K562 (cell line): ENCODE results near the gene TM4SF5. TPM values are rescaled to one million over a fixed set of nuclear protein-coding genes. Genes with fewer than 3 reads are reported as not detected.
A peak's percentile ranks its signal among the peaks of the same experiment; 100 is the strongest.

Source experiments
- CBFA2T3 ChIP-seq: fragments of 450-650 bp; IDR thresholded peaks from 2 replicates; pipeline ENCODE4 v1.6.1; 2017
- ELF2 ChIP-seq: fragments of 250-450 bp; sonication (Bioruptor Pico); IDR thresholded peaks from 2 replicates; pipeline ENCODE4 v1.5.0; 2021; ENCODE audit warnings: mild to moderate bottlenecking
- FOS ChIP-seq: IDR thresholded peaks from 3 replicates; pipeline ENCODE4 v1.6.1; 2011; ENCODE audit not compliant: insufficient read length; ENCODE audit errors: extremely low read depth
- ID3 ChIP-seq, 2 experiments: fragments of 250-450 bp in 1 of 2; fragments of 450-650 bp in 1 of 2; sonication (Bioruptor Pico) in 1 of 2; IDR thresholded peaks; 2 replicates each; pipeline versions ENCODE4 v1.6.1 to v1.8.0; 2016 to 2021; ENCODE audit warnings: mild to moderate bottlenecking in 2 of 2, moderate library complexity in 2 of 2, missing compliant biosample characterization in 1 of 2, missing genetic modification characterization in 1 of 2
- JUN ChIP-seq, 2 experiments: sonication (generic) in 1 of 2; formaldehyde crosslinking in 1 of 2; IDR thresholded peaks; 2 replicates each; pipeline versions ENCODE4 v1.6.1 to v1.8.0; 2012 to 2022; ENCODE audit warnings: borderline replicate concordance in 2 of 2, mild to moderate bottlenecking in 2 of 2, improper control_type of control experiment in 1 of 2, low read depth in 1 of 2, low read length in 1 of 2, missing genetic modification reagents in 1 of 2
- NONO ChIP-seq, 2 experiments: fragments of 200-400 bp in 1 of 2; fragments of 450-650 bp in 1 of 2; formaldehyde crosslinking in 1 of 2; IDR thresholded peaks; 2 replicates each; pipeline ENCODE4 v1.6.1; 2017; ENCODE audit warnings: low read depth in 2 of 2, mild to moderate bottlenecking in 2 of 2, moderate library complexity in 2 of 2, low read length in 1 of 2
- NRF1 ChIP-seq, 2 experiments: fragments of 450-650 bp; IDR thresholded peaks in 1 of 2; conservative IDR thresholded peaks in 1 of 2; 2 replicates each; pipeline ENCODE4 v1.6.1; 2014; ENCODE audit warnings: mild to moderate bottlenecking in 2 of 2
- NUFIP1 ChIP-seq: fragments of 450-650 bp; IDR thresholded peaks from 2 replicates; pipeline ENCODE4 v1.6.1; 2018; ENCODE audit not compliant: partially characterized antibody
- PCBP2 ChIP-seq: fragments of 200-400 bp; formaldehyde crosslinking; IDR thresholded peaks from 2 replicates; pipeline ENCODE4 v1.6.1; 2018; ENCODE audit warnings: low read length, low read depth, mild to moderate bottlenecking, moderate library complexity; ENCODE audit not compliant: poor library complexity, severe bottlenecking
- PHF20 ChIP-seq: fragments of 450-650 bp; IDR thresholded peaks from 2 replicates; pipeline ENCODE4 v1.6.1; 2018; ENCODE audit not compliant: partially characterized antibody
- TAF1 ChIP-seq: IDR thresholded peaks from 2 replicates; pipeline ENCODE4 v1.6.1; 2011; ENCODE audit warnings: mild to moderate bottlenecking, low read length, moderate library complexity; ENCODE audit not compliant: insufficient read depth, control insufficient read depth, severe bottlenecking; ENCODE audit errors: extremely low read depth
- TARDBP ChIP-seq: fragments of 450-650 bp; IDR thresholded peaks from 2 replicates; pipeline ENCODE4 v1.6.1; 2016
- TFAP4 ChIP-seq: sonication (generic); formaldehyde crosslinking; IDR thresholded peaks from 2 replicates; pipeline ENCODE4 v1.8.0; 2022; ENCODE audit warnings: missing genetic modification reagents, mild to moderate bottlenecking, moderate library complexity, borderline replicate concordance
- ZNF121 ChIP-seq: sonication (generic); formaldehyde crosslinking; conservative IDR thresholded peaks from 2 replicates; pipeline ENCODE4 v1.8.0; 2022; ENCODE audit warnings: missing genetic modification reagents
- polyA plus RNA-seq, 8 experiments: library from polyadenylated mRNA; depleted of rRNA in 4 of 8; stranded (reverse) in 5 of 8; unstranded in 3 of 8; fragments of >200 nt; fragmentation: Nextera tagmentation in 2 of 8; fragmentation: Illumina TruSeq in 1 of 8; extraction: Ambion mirVana in 2 of 8; extraction: Trizol in 1 of 8; gene quantifications; 2 replicates each; pipeline versions ENCODE4 v1.2.1 to v1.2.3, GENCODE V29; 2011 to 2014; ENCODE audit warnings: inconsistent platforms in 1 of 8, missing spikeins in 1 of 8
- total RNA-seq, 7 experiments: library from RNA; depleted of rRNA in 6 of 7; stranded (reverse); fragments of >200 nt in 6 of 7; fragmentation: Illumina TruSeq in 2 of 7; extraction: Trizol in 2 of 7; gene quantifications; 2 replicates each; pipeline versions ENCODE4 v1.2.1 to v1.2.3, GENCODE V29; 2011 to 2021; ENCODE audit warnings: low replicate concordance in 1 of 7
- TF ChIP-seq, protein P1 (sequence below): fragments of 450-650 bp; IDR thresholded peaks from 2 replicates; pipeline ENCODE4 v1.7.1; 2018; ENCODE audit warnings: mild to moderate bottlenecking, low read depth; ENCODE audit not compliant: partially characterized antibody
- TF ChIP-seq, protein P2 (sequence below): fragments of 450-650 bp; formaldehyde crosslinking; IDR thresholded peaks from 2 replicates; pipeline ENCODE4 v1.4.0; 2020; ENCODE audit warnings: mild to moderate bottlenecking, moderate library complexity
- TF ChIP-seq, protein P3 (sequence below): sonication (generic); formaldehyde crosslinking; IDR thresholded peaks from 2 replicates; pipeline ENCODE4 v1.8.0; 2022; ENCODE audit warnings: mild to moderate bottlenecking, missing genetic modification reagents
- TF ChIP-seq, protein P4 (sequence below): fragments of 250-450 bp; sonication (Bioruptor Pico); IDR thresholded peaks from 2 replicates; pipeline ENCODE4 v1.4.0; 2020

Gene TM4SF5
- total and polyA plus RNA-seq, 9 of the 15 experiments (the other 6 are each of a cell fraction or from before 2014, with no cell fraction given), result not detected

DNA sequence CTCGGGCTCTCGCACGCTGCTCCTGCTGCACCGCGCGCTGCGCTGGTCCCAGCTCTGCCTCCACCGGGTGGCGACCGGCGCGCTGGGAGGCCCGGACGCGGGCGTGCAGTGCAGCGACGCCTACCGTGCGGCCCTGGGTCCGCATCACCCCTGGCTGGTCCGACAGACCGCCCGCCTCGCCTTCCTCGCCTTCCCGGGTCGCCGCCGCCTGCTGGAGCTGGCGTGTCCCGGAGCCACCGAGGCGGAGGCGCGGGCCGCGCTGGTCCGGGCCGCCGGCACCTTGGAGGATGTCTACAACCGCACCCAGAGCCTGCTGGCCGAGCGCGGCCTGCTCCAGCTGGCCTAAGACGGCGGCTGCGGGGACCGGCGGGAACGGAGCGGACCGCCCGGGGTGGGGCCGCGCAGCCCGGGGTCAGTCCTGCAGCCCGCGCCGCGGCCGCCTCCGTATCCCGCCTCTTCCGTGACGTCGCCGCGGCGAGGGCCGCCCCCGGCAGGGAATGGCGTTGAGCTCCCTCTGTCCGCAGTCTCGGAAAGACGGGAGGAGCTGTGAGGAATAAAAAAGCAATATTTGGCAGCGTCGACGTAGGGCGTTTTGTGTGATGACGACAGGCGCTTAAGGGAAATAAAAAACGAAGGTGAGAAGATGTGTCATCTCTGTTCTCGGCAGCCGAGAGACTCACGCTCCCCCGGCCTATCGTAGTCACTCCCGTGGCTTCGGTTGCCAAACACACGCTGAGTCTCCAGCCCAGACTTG, 18.4 kb downstream of the TM4SF5 start (continued):
- TF ChIP-seq, protein P1, sequence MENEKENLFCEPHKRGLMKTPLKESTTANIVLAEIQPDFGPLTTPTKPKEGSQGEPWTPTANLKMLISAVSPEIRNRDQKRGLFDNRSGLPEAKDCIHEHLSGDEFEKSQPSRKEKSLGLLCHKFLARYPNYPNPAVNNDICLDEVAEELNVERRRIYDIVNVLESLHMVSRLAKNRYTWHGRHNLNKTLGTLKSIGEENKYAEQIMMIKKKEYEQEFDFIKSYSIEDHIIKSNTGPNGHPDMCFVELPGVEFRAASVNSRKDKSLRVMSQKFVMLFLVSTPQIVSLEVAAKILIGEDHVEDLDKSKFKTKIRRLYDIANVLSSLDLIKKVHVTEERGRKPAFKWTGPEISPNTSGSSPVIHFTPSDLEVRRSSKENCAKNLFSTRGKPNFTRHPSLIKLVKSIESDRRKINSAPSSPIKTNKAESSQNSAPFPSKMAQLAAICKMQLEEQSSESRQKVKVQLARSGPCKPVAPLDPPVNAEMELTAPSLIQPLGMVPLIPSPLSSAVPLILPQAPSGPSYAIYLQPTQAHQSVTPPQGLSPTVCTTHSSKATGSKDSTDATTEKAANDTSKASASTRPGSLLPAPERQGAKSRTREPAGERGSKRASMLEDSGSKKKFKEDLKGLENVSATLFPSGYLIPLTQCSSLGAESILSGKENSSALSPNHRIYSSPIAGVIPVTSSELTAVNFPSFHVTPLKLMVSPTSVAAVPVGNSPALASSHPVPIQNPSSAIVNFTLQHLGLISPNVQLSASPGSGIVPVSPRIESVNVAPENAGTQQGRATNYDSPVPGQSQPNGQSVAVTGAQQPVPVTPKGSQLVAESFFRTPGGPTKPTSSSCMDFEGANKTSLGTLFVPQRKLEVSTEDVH, result peak; percentile 41
- TF ChIP-seq, protein P2, sequence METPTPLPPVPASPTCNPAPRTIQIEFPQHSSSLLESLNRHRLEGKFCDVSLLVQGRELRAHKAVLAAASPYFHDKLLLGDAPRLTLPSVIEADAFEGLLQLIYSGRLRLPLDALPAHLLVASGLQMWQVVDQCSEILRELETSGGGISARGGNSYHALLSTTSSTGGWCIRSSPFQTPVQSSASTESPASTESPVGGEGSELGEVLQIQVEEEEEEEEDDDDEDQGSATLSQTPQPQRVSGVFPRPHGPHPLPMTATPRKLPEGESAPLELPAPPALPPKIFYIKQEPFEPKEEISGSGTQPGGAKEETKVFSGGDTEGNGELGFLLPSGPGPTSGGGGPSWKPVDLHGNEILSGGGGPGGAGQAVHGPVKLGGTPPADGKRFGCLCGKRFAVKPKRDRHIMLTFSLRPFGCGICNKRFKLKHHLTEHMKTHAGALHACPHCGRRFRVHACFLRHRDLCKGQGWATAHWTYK (CRISPR knock-in tag), result peak; percentile 81
- peak; percentile 53 for TF ChIP-seq PHF20
- TF ChIP-seq, protein P3, sequence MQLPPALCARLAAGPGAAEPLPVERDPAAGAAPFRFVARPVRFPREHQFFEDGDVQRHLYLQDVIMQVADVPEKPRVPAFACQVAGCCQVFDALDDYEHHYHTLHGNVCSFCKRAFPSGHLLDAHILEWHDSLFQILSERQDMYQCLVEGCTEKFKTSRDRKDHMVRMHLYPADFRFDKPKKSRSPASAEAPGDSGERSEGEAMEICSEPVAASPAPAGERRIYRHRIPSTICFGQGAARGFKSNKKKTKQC, result peak; percentile 44; the same call in 1 of the 2 replicates
- TF ChIP-seq TAF1, result peak; percentile 12
- peak in 1 of 2 experiments; percentile 71; a peak in 2 of 4 replicates for TF ChIP-seq NRF1 (conservative IDR thresholded peaks at IDR 0.05 in 1 of 2, IDR thresholded peaks at IDR 0.05 in 1 of 2)
- TF ChIP-seq, protein P4, sequence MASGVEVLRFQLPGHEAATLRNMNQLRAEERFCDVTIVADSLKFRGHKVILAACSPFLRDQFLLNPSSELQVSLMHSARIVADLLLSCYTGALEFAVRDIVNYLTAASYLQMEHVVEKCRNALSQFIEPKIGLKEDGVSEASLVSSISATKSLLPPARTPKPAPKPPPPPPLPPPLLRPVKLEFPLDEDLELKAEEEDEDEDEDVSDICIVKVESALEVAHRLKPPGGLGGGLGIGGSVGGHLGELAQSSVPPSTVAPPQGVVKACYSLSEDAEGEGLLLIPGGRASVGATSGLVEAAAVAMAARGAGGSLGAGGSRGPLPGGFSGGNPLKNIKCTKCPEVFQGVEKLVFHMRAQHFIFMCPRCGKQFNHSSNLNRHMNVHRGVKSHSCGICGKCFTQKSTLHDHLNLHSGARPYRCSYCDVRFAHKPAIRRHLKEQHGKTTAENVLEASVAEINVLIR (CRISPR knock-in tag), result 0 out of 2 replicates have a peak, but pooled peaks have one; percentile 31
- TF ChIP-seq NONO (IDR thresholded peaks at IDR 0.05; ENCODE audit: low read depth in 2 of 2, low read length in 1 of 2), result peak in 1 of 2 experiments; percentile 88; a peak in 3 of 4 replicates
- 0 out of 2 replicates have a peak, but pooled peaks have one; percentile 5 for TF ChIP-seq CBFA2T3
- TF ChIP-seq ID3 (CRISPR knock-in tag; IDR thresholded peaks at IDR 0.05), result no peak
- TF ChIP-seq ID3 (tag; IDR thresholded peaks at IDR 0.05), result peak; percentile 86
- no peak for TF ChIP-seq ZNF121 (CRISPR knock-in tag)
- peak; percentile 69 for TF ChIP-seq TFAP4 (CRISPR knock-in tag)
- TF ChIP-seq TARDBP, result peak; percentile 80; the same call in 1 of the 2 replicates
- no peak for TF ChIP-seq NUFIP1
- peak; percentile 66; the same call in 1 of the 2 replicates for TF ChIP-seq ELF2 (CRISPR knock-in tag)
- TF ChIP-seq PCBP2, result no peak
- TF ChIP-seq JUN (IDR thresholded peaks at IDR 0.05; ENCODE audit: borderline replicate concordance, low read depth, low read length), result 0 out of 2 replicates have a peak, but pooled peaks have one; percentile 57
- peak; percentile 65 for TF ChIP-seq JUN (CRISPR knock-in tag; IDR thresholded peaks at IDR 0.05; ENCODE audit: borderline replicate concordance)
- no peak for TF ChIP-seq FOS
